HK-2 (cell line): Measurements from ENCODE around the gene CCDC33.
"Not testable (repeated sequence)": the region's sequence is repeated elsewhere in the genome, so short reads cannot be mapped to it uniquely, and the experiment has no call there.

Experiments
- DNase-seq: peaks from one replicate; pipeline ENCODE4 v3.0.0-alpha.2; 2018; ENCODE audit not compliant: unreplicated experiment

Gene CCDC33

GRCh38 chr15:74359376-74359775 lies 123.2 kb downstream of the CCDC33 start:
- not testable (repeated sequence) for DNase-seq

- not testable (repeated sequence) for DNase-seq
These were observed 124.7 kb downstream of the CCDC33 start for GRCh38 chr15:74360855-74361254.

GRCh38 chr15:74362482-74362881 lies 126.4 kb downstream of the CCDC33 start:
- no peak for DNase-seq

- no peak for DNase-seq
These were observed 128.9 kb downstream of the CCDC33 start for GRCh38 chr15:74364936-74365597.

- DNase-seq: no peak
These were observed 129.7 kb downstream of the CCDC33 start for GRCh38 chr15:74365598-74366445.

- no peak for DNase-seq
These were observed 131.2 kb downstream of the CCDC33 start, which contains the start of gene CYP11A1 for GRCh38 chr15:74367296-74367854. TSS of gene CYP11A1 (minus strand) at chr15:74367646. CDS start at chr15:74367585, 61 bp downstream.

- no peak for DNase-seq
These were observed 132.0 kb downstream of the CCDC33 start for GRCh38 chr15:74368121-74368520.

GRCh38 chr15:74369084-74369745 lies 133.1 kb downstream of the CCDC33 start:
- DNase-seq: no peak

- no peak for DNase-seq
These were observed 133.6 kb downstream of the CCDC33 start for GRCh38 chr15:74369756-74370155.

- no peak for DNase-seq
These were observed 134.3 kb downstream of the CCDC33 start for GRCh38 chr15:74370471-74370870.

GRCh38 chr15:74373056-74373650 lies 137.0 kb downstream of the CCDC33 start:
- no peak for DNase-seq

- peak; percentile 89 for DNase-seq
These were observed 137.9 kb downstream of the CCDC33 start for GRCh38 chr15:74373731-74374647.

- no peak for DNase-seq
These were observed 138.6 kb downstream of the CCDC33 start for GRCh38 chr15:74374648-74375302.

GRCh38 chr15:74375303-74375693 lies 139.2 kb downstream of the CCDC33 start:
- DNase-seq: peak; percentile 66

- DNase-seq: no peak
These were observed 140.1 kb downstream of the CCDC33 start for GRCh38 chr15:74376226-74376625.

GRCh38 chr15:74376825-74377581 lies 140.9 kb downstream of the CCDC33 start:
- no peak for DNase-seq

GRCh38 chr15:74377831-74378766 lies 142.0 kb downstream of the CCDC33 start:
- no peak for DNase-seq

GRCh38 chr15:74378848-74379247 lies 142.7 kb downstream of the CCDC33 start:
- peak; percentile 35 for DNase-seq
